ENCODE measurements around the gene PRKCZ. TPM values are rescaled to one million over a fixed set of nuclear protein-coding genes. Genes with fewer than 3 reads are reported as not detected.

The PRKCZ gene
- total RNA-seq, 1 donor from 2014 or later = 33.4 TPM

DNA sequence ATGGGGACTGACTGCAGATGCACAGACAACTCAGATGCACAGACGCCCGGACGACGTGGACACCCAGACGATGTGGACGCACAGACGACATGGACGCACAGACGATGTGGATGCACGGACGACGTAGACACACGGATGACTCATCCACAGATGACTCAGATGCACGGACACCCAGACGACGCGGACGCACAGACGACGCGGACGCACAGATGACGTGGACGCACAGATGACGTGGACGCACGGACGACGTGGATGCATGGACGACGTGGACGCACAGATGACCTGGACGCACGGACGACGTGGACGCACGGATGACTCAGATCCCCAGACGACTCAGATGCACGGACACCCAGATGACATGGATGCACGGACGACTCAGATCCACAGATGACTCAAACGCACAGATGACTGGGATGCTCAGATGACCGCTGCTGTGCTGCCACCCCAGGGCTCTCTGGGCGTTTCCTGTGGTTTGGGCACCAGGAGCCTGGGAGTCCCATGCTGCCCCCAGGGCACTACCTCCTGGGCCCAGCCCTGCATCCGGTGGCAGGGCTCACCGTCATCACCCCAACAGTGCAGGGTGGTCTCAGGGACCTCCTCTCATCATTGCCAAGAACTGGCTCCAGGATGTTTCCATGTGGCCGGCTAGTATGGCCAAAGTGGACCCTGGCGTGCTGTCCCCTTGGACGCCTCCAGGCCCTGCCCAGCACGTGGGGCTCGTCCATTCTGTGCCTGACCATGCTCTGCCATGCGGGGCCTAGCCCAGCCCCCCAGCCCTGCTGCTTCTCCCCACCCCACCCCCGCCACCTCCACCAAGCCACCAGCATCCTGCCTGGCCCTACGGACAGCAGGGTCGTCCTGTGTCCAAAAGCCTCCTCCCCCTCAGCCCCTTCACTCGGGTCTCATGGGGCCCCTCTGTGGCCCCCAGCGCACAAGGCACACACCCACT is 130.4 kb downstream of the PRKCZ start:
- Histone ChIP-seq H2AFZ (replicated peaks) (no peak overlapping the region), H3K27ac (no peak overlapping the region), H3K4me1 (no peaks in the 10 kb centered on the region), H3K27me3 (no peaks in the 10 kb centered on the region), H3K9me3 (ENCODE audit: low read depth) (no peaks in the 10 kb centered on the region), H3K4me3 (no peak overlapping the region), H3K4me2 (no peak overlapping the region), H3K79me2 (ENCODE audit: low read depth) (no peaks in the 10 kb centered on the region), H3K36me3 (no peaks in the 10 kb centered on the region), H3F3A (ENCODE audit: low read depth) (no peaks in the 10 kb centered on the region), H3K9ac (no peak overlapping the region), H4K20me1 (ENCODE audit: low read depth) (no peaks in the 10 kb centered on the region)
- H3K27me3 Mint-ChIP-seq (ENCODE audit: insufficient read depth, low read depth) = peaks cover 11% of the 10 kb centered on the region
- no peak for DNase-seq (ENCODE audit: low spot score)
- no peak overlapping the region for H3K4me3 Mint-ChIP-seq
- no peaks in the 10 kb centered on the region for H3K9me3 Mint-ChIP-seq
- H3K27ac Mint-ChIP-seq = no peak overlapping the region
- peaks cover 10% of the 10 kb centered on the region for H3K4me1 Mint-ChIP-seq
- H3K36me3 Mint-ChIP-seq = peaks cover 9% of the 10 kb centered on the region
- TF ChIP-seq EZH2phosphoT487 (IDR thresholded peaks at IDR 0.05) = no peak
- TF ChIP-seq CTCF (IDR thresholded peaks at IDR 0.05) = no peak
- TF ChIP-seq EZH2 (IDR thresholded peaks at IDR 0.05) = no peak

- Histone ChIP-seq H3K9me3 (ENCODE audit: low read depth) (no peaks in the 10 kb centered on the region), H3K36me3 (no peaks in the 10 kb centered on the region), H4K20me1 (ENCODE audit: low read depth) (no peaks in the 10 kb centered on the region), H3K27me3 (no peaks in the 10 kb centered on the region), H3K9ac (no peak overlapping the region), H3K4me1 (no peaks in the 10 kb centered on the region), H2AFZ (replicated peaks) (no peak overlapping the region), H3K4me2 (no peak overlapping the region), H3K27ac (no peak overlapping the region), H3F3A (ENCODE audit: low read depth) (no peaks in the 10 kb centered on the region), H3K4me3 (no peak overlapping the region), H3K79me2 (ENCODE audit: low read depth) (no peaks in the 10 kb centered on the region)
- Mint-ChIP-seq H3K27ac (no peak overlapping the region), H3K36me3 (peaks cover 10% of the 10 kb centered on the region), H3K27me3 (ENCODE audit: insufficient read depth, low read depth) (peaks cover 11% of the 10 kb centered on the region), H3K4me3 (no peak overlapping the region), H3K9me3 (no peaks in the 10 kb centered on the region), H3K4me1 (peaks cover 10% of the 10 kb centered on the region)
- DNase-seq (ENCODE audit: low spot score) = no peak
- TF ChIP-seq CTCF (IDR thresholded peaks at IDR 0.05) = no peak
Measured at GRCh38 chr1:2181271-2181670, 131.1 kb downstream of the PRKCZ start.

GRCh38 chr1:2181752-2182151 is 131.5 kb downstream of the PRKCZ start:
- peaks cover 11% of the 10 kb centered on the region for H3K27me3 Mint-ChIP-seq (ENCODE audit: insufficient read depth, low read depth)

GRCh38 chr1:2182376-2182775 is 132.2 kb downstream of the PRKCZ start:
- TF ChIP-seq EZH2 (IDR thresholded peaks at IDR 0.05) (no peak), EZH2phosphoT487 (IDR thresholded peaks at IDR 0.05) (no peak), CTCF (IDR thresholded peaks at IDR 0.05) (no peak)
- H3K9me3 ChIP-seq (ENCODE audit: low read depth) = no peaks in the 10 kb centered on the region
- H3K9ac ChIP-seq = no peak overlapping the region
- no peak overlapping the region for H3K27ac Mint-ChIP-seq
- no peak for DNase-seq (ENCODE audit: low spot score)
- H3K27me3 ChIP-seq = no peaks in the 10 kb centered on the region
- H4K20me1 ChIP-seq (ENCODE audit: low read depth) = no peaks in the 10 kb centered on the region
- H3K27ac ChIP-seq = no peak overlapping the region
- peaks cover 12% of the 10 kb centered on the region for H3K36me3 Mint-ChIP-seq
- no peak overlapping the region for H3K4me3 Mint-ChIP-seq
- H3K27me3 Mint-ChIP-seq (ENCODE audit: insufficient read depth, low read depth) = peaks cover 10% of the 10 kb centered on the region
- H3K4me2 ChIP-seq = no peak overlapping the region
- no peaks in the 10 kb centered on the region for H3K9me3 Mint-ChIP-seq
- H3K36me3 ChIP-seq = no peaks in the 10 kb centered on the region
- no peaks in the 10 kb centered on the region for H3K79me2 ChIP-seq (ENCODE audit: low read depth)
- no peaks in the 10 kb centered on the region for H3F3A ChIP-seq (ENCODE audit: low read depth)
- H3K4me3 ChIP-seq = no peak overlapping the region
- no peaks in the 10 kb centered on the region for H3K4me1 ChIP-seq
- no peak overlapping the region for H2AFZ ChIP-seq (replicated peaks)
- peaks cover 10% of the 10 kb centered on the region for H3K4me1 Mint-ChIP-seq

More at GRCh38 chr1:2181752-2182151, 131.5 kb downstream of the PRKCZ start:
- Histone ChIP-seq H3K4me3 (no peak overlapping the region), H3K27ac (no peak overlapping the region), H3K79me2 (ENCODE audit: low read depth) (no peaks in the 10 kb centered on the region), H3K36me3 (no peaks in the 10 kb centered on the region), H3K4me1 (no peaks in the 10 kb centered on the region), H3F3A (ENCODE audit: low read depth) (no peaks in the 10 kb centered on the region), H3K4me2 (no peak overlapping the region), H4K20me1 (ENCODE audit: low read depth) (no peaks in the 10 kb centered on the region), H3K9ac (no peak overlapping the region), H3K9me3 (ENCODE audit: low read depth) (no peaks in the 10 kb centered on the region), H2AFZ (replicated peaks) (no peak overlapping the region), H3K27me3 (no peaks in the 10 kb centered on the region)
- no peak overlapping the region for H3K27ac Mint-ChIP-seq
- H3K4me3 Mint-ChIP-seq = no peak overlapping the region
- no peak for TF ChIP-seq EZH2phosphoT487 (IDR thresholded peaks at IDR 0.05)
- no peak for DNase-seq (ENCODE audit: low spot score)
- H3K9me3 Mint-ChIP-seq = no peaks in the 10 kb centered on the region
- peaks cover 10% of the 10 kb centered on the region for H3K36me3 Mint-ChIP-seq
- H3K4me1 Mint-ChIP-seq = peaks cover 10% of the 10 kb centered on the region

Measured in neural progenitor cell (in vitro differentiated cells).